ENCODE data around the gene UGT2B10. TPM values are rescaled to one million over a fixed set of nuclear protein-coding genes. Genes with fewer than 3 reads are reported as not detected.
A peak's percentile ranks its signal among the peaks of the same experiment; 100 is the strongest.

The UGT2B10 gene
- total RNA-seq, 1 donor from 2014 or later, result not detected

GRCh38 chr4:68855771-68856170, 40.0 kb downstream of the UGT2B10 start:
- TF ChIP-seq CTCF (IDR thresholded peaks at IDR 0.05; ENCODE audit: insufficient read depth, low read length, severe bottlenecking), result no peak
- no peaks in the 10 kb centered on the region for H3K27me3 ChIP-seq (ENCODE audit: control insufficient read depth, insufficient read depth, low read length)
- DNase-seq (ENCODE audit: low read depth) (no peak), FAIRE-seq (no peak)
- no peaks in the 10 kb centered on the region for H3K36me3 ChIP-seq (ENCODE audit: control insufficient read depth, insufficient read depth, low read length)
- no peak overlapping the region for H3K4me3 ChIP-seq (ENCODE audit: low read depth, low read length)

DNA sequence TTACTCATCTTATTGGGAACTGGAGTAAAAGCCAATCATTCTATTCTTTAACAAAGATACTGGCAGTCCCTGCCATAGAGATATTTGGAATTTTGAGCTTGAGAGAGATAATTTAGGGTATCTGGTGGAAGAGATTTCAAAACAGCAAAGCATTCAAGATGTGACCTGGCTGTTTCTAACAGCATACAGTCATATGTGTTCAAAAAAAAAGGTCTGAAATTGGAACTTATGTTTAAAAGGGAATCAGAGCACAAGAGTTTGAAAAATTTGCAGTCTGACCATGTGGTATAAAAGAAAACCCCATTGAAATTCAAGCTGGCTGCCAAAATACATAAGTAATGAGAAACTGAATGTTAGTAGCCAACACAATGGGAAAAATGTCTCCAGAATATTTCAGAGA, 42.2 kb downstream of the UGT2B10 start:
- Histone ChIP-seq H3K27me3 (ENCODE audit: control insufficient read depth, insufficient read depth, low read length) (no peaks in the 10 kb centered on the region), H3K4me3 (ENCODE audit: low read depth, low read length) (no peak overlapping the region), H3K36me3 (ENCODE audit: control insufficient read depth, insufficient read depth, low read length) (no peaks in the 10 kb centered on the region)
- DNase-seq (ENCODE audit: low read depth), result no peak
- no peak for TF ChIP-seq CTCF (IDR thresholded peaks at IDR 0.05; ENCODE audit: insufficient read depth, low read length, severe bottlenecking)
- no peak for FAIRE-seq

DNA sequence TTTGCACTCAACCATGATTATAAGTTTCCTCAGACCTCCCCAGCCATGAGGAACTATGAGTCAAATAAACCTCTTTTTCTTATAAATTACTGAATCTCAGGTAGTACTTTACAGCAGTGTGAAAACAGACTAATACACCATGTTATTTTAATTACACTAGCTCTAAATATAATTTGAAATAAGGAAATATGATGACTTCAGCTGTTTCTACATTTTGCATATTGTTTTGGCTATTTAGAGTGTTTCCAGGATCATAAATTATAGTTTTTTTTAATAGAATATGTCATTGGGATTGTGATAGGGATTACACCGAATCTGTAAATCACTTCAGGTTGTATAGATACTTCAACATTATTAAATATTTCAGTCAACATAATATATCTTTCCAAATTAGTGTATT, 43.9 kb downstream of the UGT2B10 start:
- H3K36me3 ChIP-seq (ENCODE audit: control insufficient read depth, insufficient read depth, low read length), result no peaks in the 10 kb centered on the region
- FAIRE-seq, result no peak
- no peak for DNase-seq (ENCODE audit: low read depth)
- H3K4me3 ChIP-seq (ENCODE audit: low read depth, low read length), result no peak overlapping the region
- TF ChIP-seq CTCF (IDR thresholded peaks at IDR 0.05; ENCODE audit: insufficient read depth, low read length, severe bottlenecking), result no peak
- H3K27me3 ChIP-seq (ENCODE audit: control insufficient read depth, insufficient read depth, low read length), result no peaks in the 10 kb centered on the region

- H3K4me3 ChIP-seq (ENCODE audit: low read depth, low read length), result no peak overlapping the region
- no peak for TF ChIP-seq CTCF (IDR thresholded peaks at IDR 0.05; ENCODE audit: insufficient read depth, low read length, severe bottlenecking)
- FAIRE-seq (no peak), DNase-seq (ENCODE audit: low read depth) (no peak)
- no peaks in the 10 kb centered on the region for H3K27me3 ChIP-seq (ENCODE audit: control insufficient read depth, insufficient read depth, low read length)
- no peaks in the 10 kb centered on the region for H3K36me3 ChIP-seq (ENCODE audit: control insufficient read depth, insufficient read depth, low read length)
Observed at GRCh38 chr4:68861057-68861456, 45.3 kb downstream of the UGT2B10 start.

DNA sequence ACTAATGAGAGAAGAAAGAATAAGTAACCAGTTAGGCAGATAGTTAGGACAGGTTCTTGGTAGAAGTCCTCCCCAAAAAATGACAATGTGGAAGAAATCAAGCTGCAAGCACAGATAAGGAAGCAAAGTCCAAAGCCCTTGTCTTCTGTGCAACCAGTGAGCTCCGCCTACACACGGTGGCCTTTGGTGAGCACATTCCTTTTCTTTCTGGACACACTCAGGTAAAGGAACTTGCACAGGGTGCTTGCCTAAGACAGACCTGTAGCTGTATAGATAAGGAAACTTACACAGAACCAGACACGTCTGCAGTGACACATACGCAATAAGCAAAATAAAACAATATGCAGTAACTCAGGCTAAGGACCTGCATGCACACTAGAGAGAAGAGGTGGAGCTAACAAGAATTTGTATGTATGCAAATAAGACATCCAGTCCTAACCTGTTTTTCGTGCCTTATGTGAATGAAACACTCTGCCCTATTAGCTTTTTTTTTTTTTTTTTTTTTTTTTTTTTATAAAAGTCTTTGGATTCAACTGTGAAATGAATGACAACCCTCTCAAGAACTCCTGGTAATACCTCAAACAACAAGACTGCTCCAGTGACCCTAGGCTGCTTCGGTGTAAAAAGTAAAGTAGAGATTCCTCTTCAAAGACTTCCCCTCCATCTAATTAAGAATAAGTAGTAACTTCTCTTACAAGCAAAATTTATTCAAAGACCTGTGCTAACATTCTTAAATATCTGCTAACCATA, 48.8 kb downstream of the UGT2B10 start:
- no peak for FAIRE-seq

More for the DNA sequence above, 48.8 kb downstream of the UGT2B10 start:
- Histone ChIP-seq H3K4me3 (ENCODE audit: low read depth, low read length) (no peak overlapping the region), H3K27me3 (ENCODE audit: control insufficient read depth, insufficient read depth, low read length) (no peaks in the 10 kb centered on the region), H3K36me3 (ENCODE audit: control insufficient read depth, insufficient read depth, low read length) (no peaks in the 10 kb centered on the region)
- no peak for TF ChIP-seq CTCF (IDR thresholded peaks at IDR 0.05; ENCODE audit: insufficient read depth, low read length, severe bottlenecking)
- peak; percentile 92 for DNase-seq (ENCODE audit: low read depth)

Data from bronchial epithelial cell (primary cell).